Effector CD4-positive, alpha-beta T cell (primary cell): ENCODE results near the gene COBLL1.
"Not testable (repeated sequence)": the region's sequence is repeated elsewhere in the genome, so short reads cannot be mapped to it uniquely, and the experiment has no call there.

Experiments used
- DNase-seq: peaks from one replicate; pipeline ENCODE4 v3.0.0-alpha.2; 2020

COBLL1 gene

GRCh38 chr2:164780611-164781178 lies 60.9 kb downstream of the COBLL1 start:
- no peak for DNase-seq

- DNase-seq, result no peak
These were observed 62.1 kb downstream of the COBLL1 start for GRCh38 chr2:164779383-164780057.

- no peak for DNase-seq
These were observed 62.9 kb downstream of the COBLL1 start for GRCh38 chr2:164778723-164779122.

- DNase-seq, result no peak
These were observed 63.7 kb downstream of the COBLL1 start for GRCh38 chr2:164777847-164778461.

GRCh38 chr2:164773635-164774034 lies 68.0 kb downstream of the COBLL1 start:
- DNase-seq, result no peak

GRCh38 chr2:164773091-164773490 lies 68.5 kb downstream of the COBLL1 start:
- no peak for DNase-seq

- no peak for DNase-seq
These were observed 69.7 kb downstream of the COBLL1 start for GRCh38 chr2:164771897-164772296.

- DNase-seq, result no peak
These were observed 71.2 kb downstream of the COBLL1 start for GRCh38 chr2:164770421-164770916.

GRCh38 chr2:164766954-164767320 lies 74.7 kb downstream of the COBLL1 start:
- no peak for DNase-seq

- DNase-seq, result no peak
These were observed 75.2 kb downstream of the COBLL1 start for GRCh38 chr2:164766216-164766953.

- no peak for DNase-seq
These were observed 76.6 kb downstream of the COBLL1 start for GRCh38 chr2:164764996-164765395.

- no peak for DNase-seq
These were observed 77.1 kb downstream of the COBLL1 start for GRCh38 chr2:164764474-164764873.

GRCh38 chr2:164763431-164763830 lies 78.2 kb downstream of the COBLL1 start:
- no peak for DNase-seq

- DNase-seq, result no peak
These were observed 79.7 kb downstream of the COBLL1 start for GRCh38 chr2:164761737-164762460.

- not testable (repeated sequence) for DNase-seq
These were observed 80.4 kb downstream of the COBLL1 start for GRCh38 chr2:164761201-164761600.

GRCh38 chr2:164760179-164760578 lies 81.4 kb downstream of the COBLL1 start:
- DNase-seq, result no peak

GRCh38 chr2:164757934-164758695 lies 83.5 kb downstream of the COBLL1 start:
- no peak for DNase-seq

GRCh38 chr2:164756773-164757172 lies 84.8 kb downstream of the COBLL1 start:
- DNase-seq, result no peak

- no peak for DNase-seq
These were observed 85.7 kb downstream of the COBLL1 start for GRCh38 chr2:164755952-164756351.

- DNase-seq, result no peak
These were observed 87.2 kb downstream of the COBLL1 start for GRCh38 chr2:164754157-164755093.

GRCh38 chr2:164752956-164753355 lies 88.7 kb downstream of the COBLL1 start:
- DNase-seq, result no peak
